OCI-LY7 (cell line): ENCODE results near the gene EVC.

Source experiments
- EZH2phosphoT487 ChIP-seq: fragments of 200-600 bp; sonication (generic); IDR thresholded peaks from 2 replicates; pipeline ENCODE4 v1.6.1; 2018; ENCODE audit warnings: low read depth, borderline replicate concordance, mild to moderate bottlenecking, mixed run types, antibody characterized with exemption, low read length, moderate library complexity, mixed read lengths
- TF ChIP-seq, protein P1 (sequence below): fragments of 200-600 bp; sonication (generic); conservative IDR thresholded peaks from 2 replicates; pipeline ENCODE4 v1.5.1; 2014; ENCODE audit warnings: mild to moderate bottlenecking, antibody characterized with exemption, low read length, moderate library complexity, mixed read lengths

GRCh38 chr4:5664778-5665177 lies 46.2 kb upstream of the EVC start:
- TF ChIP-seq, protein P1, sequence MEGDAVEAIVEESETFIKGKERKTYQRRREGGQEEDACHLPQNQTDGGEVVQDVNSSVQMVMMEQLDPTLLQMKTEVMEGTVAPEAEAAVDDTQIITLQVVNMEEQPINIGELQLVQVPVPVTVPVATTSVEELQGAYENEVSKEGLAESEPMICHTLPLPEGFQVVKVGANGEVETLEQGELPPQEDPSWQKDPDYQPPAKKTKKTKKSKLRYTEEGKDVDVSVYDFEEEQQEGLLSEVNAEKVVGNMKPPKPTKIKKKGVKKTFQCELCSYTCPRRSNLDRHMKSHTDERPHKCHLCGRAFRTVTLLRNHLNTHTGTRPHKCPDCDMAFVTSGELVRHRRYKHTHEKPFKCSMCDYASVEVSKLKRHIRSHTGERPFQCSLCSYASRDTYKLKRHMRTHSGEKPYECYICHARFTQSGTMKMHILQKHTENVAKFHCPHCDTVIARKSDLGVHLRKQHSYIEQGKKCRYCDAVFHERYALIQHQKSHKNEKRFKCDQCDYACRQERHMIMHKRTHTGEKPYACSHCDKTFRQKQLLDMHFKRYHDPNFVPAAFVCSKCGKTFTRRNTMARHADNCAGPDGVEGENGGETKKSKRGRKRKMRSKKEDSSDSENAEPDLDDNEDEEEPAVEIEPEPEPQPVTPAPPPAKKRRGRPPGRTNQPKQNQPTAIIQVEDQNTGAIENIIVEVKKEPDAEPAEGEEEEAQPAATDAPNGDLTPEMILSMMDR = no peak
- no peak for TF ChIP-seq EZH2phosphoT487
